H1 (cell line): ENCODE results near the gene NPTX1. TPM values are rescaled to one million over a fixed set of nuclear protein-coding genes. Genes with fewer than 3 reads are reported as not detected.
A peak's percentile ranks its signal among the peaks of the same experiment; 100 is the strongest.

Experiments used
- CTCF ChIA-PET: fragments of 300-600 bp; sonication (Branson Sonifier 250); formaldehyde crosslinking; loops from one replicate; lab custom pipeline; 2021; ENCODE audit not compliant: partially characterized antibody; lab: Charles Lee
- POLR2A ChIA-PET: fragments of 300-600 bp; sonication (Branson Sonifier 250); formaldehyde crosslinking; loops from one replicate; lab custom pipeline; 2021; ENCODE audit warnings: inconsistent platforms; ENCODE audit not compliant: partially characterized antibody; lab: Charles Lee
- DNase-seq, 2 experiments: peaks; one replicate each; pipeline versions ENCODE4 v3.0.0 to v3.0.0-alpha.2; 2010 to 2022; ENCODE audit warnings: low spot score in 2 of 2, low read depth in 1 of 2, mixed read lengths in 1 of 2
- FAIRE-seq: peaks from 2 replicates; lab custom pipeline; 2011; peaks lifted over from hg19 to GRCh38; lab: Jason Lieb, UNC
- H2AFZ ChIP-seq: 2 replicates; pipeline ENCODE4 v1.8.1; 2012; ENCODE audit warnings: low read length, inconsistent platforms
- H2AK5ac ChIP-seq: 2 replicates; pipeline ENCODE4 v1.6.1; 2013; ENCODE audit warnings: low read depth, low read length
- H2BK120ac ChIP-seq: replicated peaks from 2 replicates; pipeline ENCODE3; 2013; ENCODE audit warnings: low read depth, low read length, inconsistent platforms
- H2BK12ac ChIP-seq: 2 replicates; pipeline ENCODE4 v1.6.1; 2013; ENCODE audit warnings: low read depth, low read length
- H2BK15ac ChIP-seq: 2 replicates; pipeline ENCODE4 v1.6.1; 2013; ENCODE audit warnings: low read length
- H2BK20ac ChIP-seq: 2 replicates; pipeline ENCODE4 v1.6.1; 2013; ENCODE audit warnings: low read length
- H2BK5ac ChIP-seq: 2 replicates; pipeline ENCODE4 v1.6.1; 2013; ENCODE audit warnings: low read depth, low read length
- H3K14ac ChIP-seq: 2 replicates; pipeline ENCODE4 v1.6.1; 2013; ENCODE audit warnings: inconsistent platforms; ENCODE audit not compliant: insufficient read length
- H3K18ac ChIP-seq: 2 replicates; pipeline ENCODE4 v1.6.1; 2013; ENCODE audit warnings: low read length; ENCODE audit errors: extremely low read depth
- H3K23ac ChIP-seq: 2 replicates; pipeline ENCODE4 v1.6.1; 2013; ENCODE audit warnings: inconsistent platforms; ENCODE audit not compliant: insufficient read length
- H3K23me2 ChIP-seq: 2 replicates; pipeline ENCODE4 v1.6.1; 2013; ENCODE audit warnings: low read depth, low read length
- H3K27ac ChIP-seq: 2 replicates; pipeline ENCODE4 v1.6.1; 2011; ENCODE audit warnings: low read depth, low read length, inconsistent platforms
- H3K27me3 ChIP-seq, 4 experiments: replicated peaks in 1 of 4; 1 replicate in 1 of 4; 2 replicates in 3 of 4; pipeline versions ENCODE4 v1.6.1 to v1.8.1; 2011 to 2013; ENCODE audit warnings: low read length in 3 of 4, mild to moderate bottlenecking in 3 of 4, inconsistent platforms in 2 of 4, mixed read lengths in 2 of 4, moderate library complexity in 1 of 4; ENCODE audit not compliant: control insufficient read depth in 3 of 4, insufficient read depth in 3 of 4; ENCODE audit errors: extremely low read depth in 1 of 4
- H3K36me3 ChIP-seq, 4 experiments: 2 replicates each; pipeline versions ENCODE4 v1.6.1 to v1.8.1; 2011 to 2013; ENCODE audit warnings: mild to moderate bottlenecking in 4 of 4, low read length in 3 of 4, moderate library complexity in 2 of 4, control low read depth in 1 of 4, inconsistent platforms in 1 of 4; ENCODE audit not compliant: insufficient read depth in 4 of 4, control insufficient read depth in 2 of 4
- H3K4ac ChIP-seq: replicated peaks from 2 replicates; pipeline ENCODE3; 2013; ENCODE audit warnings: low read length, low read depth, mixed read lengths, inconsistent platforms; ENCODE audit not compliant: insufficient read length
- H3K4me1 ChIP-seq, 4 experiments: replicated peaks in 1 of 4; 1 replicate in 1 of 4; 2 replicates in 3 of 4; pipeline versions ENCODE4 v1.6.1 to v1.8.1; 2011 to 2013; ENCODE audit warnings: low read length in 3 of 4, inconsistent platforms in 2 of 4, mixed read lengths in 1 of 4; ENCODE audit not compliant: insufficient read depth in 4 of 4, control insufficient read depth in 3 of 4
- H3K4me2 ChIP-seq, 2 experiments: 2 replicates each; pipeline versions ENCODE4 v1.6.1 to v1.8.1; 2011 to 2013; ENCODE audit warnings: low read depth in 2 of 2, low read length in 2 of 2, control low read depth in 1 of 2, inconsistent platforms in 1 of 2, mild to moderate bottlenecking in 1 of 2; ENCODE audit not compliant: insufficient read depth in 1 of 2
- H3K4me3 ChIP-seq, 4 experiments: fragments of 200-600, 300-600 bp in 1 of 4; sonication (generic), shearing (Covaris generic), sonication (Bioruptor Twin) in 1 of 4; 2 replicates each; pipeline versions ENCODE4 v1.5.1 to v1.8.1; 2011 to 2016; ENCODE audit warnings: low read length in 4 of 4, low read depth in 3 of 4, control low read depth in 2 of 4, inconsistent platforms in 2 of 4, mild to moderate bottlenecking in 2 of 4, mixed read lengths in 1 of 4, moderate library complexity in 1 of 4; ENCODE audit not compliant: insufficient read depth in 2 of 4; ENCODE audit errors: extremely low read depth in 1 of 4
- H3K56ac ChIP-seq: replicated peaks from 2 replicates; pipeline ENCODE3; 2013; ENCODE audit warnings: low read depth, mild to moderate bottlenecking, mixed read lengths, low read length, inconsistent platforms; ENCODE audit not compliant: insufficient read length
- H3K79me1 ChIP-seq: 2 replicates; pipeline ENCODE4 v1.6.1; 2013; ENCODE audit warnings: low read depth, low read length, control low read depth
- H3K79me2 ChIP-seq, 2 experiments: 2 replicates each; pipeline versions ENCODE4 v1.6.1 to v1.8.1; 2012 to 2013; ENCODE audit warnings: low read length in 2 of 2, mild to moderate bottlenecking in 2 of 2, inconsistent platforms in 1 of 2; ENCODE audit not compliant: insufficient read depth in 2 of 2, control insufficient read depth in 1 of 2
- H3K9ac ChIP-seq, 4 experiments: replicated peaks in 1 of 4; 1 replicate in 1 of 4; 2 replicates in 3 of 4; pipeline versions ENCODE4 v1.6.1 to v1.8.1; 2011 to 2013; ENCODE audit warnings: low read depth in 3 of 4, low read length in 3 of 4, control low read depth in 2 of 4, mild to moderate bottlenecking in 2 of 4, moderate library complexity in 2 of 4, inconsistent platforms in 1 of 4; ENCODE audit errors: extremely low read depth in 1 of 4
- H3K9me3 ChIP-seq, 2 experiments: 2 replicates each; pipeline versions ENCODE4 v1.6.1 to v1.8.1; 2012 to 2013; ENCODE audit warnings: mild to moderate bottlenecking in 2 of 2, moderate library complexity in 2 of 2, control low read depth in 1 of 2, inconsistent platforms in 1 of 2, low read depth in 1 of 2, low read length in 1 of 2, mixed read lengths in 1 of 2; ENCODE audit not compliant: insufficient read depth in 2 of 2
- H4K20me1 ChIP-seq, 2 experiments: replicated peaks in 1 of 2; 2 replicates each; pipeline versions ENCODE3 to v1.8.1; 2011 to 2013; ENCODE audit warnings: inconsistent platforms in 2 of 2, low read length in 2 of 2, mild to moderate bottlenecking in 1 of 2; ENCODE audit not compliant: insufficient read depth in 2 of 2, control insufficient read depth in 1 of 2
- H4K5ac ChIP-seq: 2 replicates; pipeline ENCODE4 v1.6.1; 2013; ENCODE audit warnings: low read length, low read depth, mixed read lengths, inconsistent platforms; ENCODE audit not compliant: insufficient read length
- H4K8ac ChIP-seq: 2 replicates; pipeline ENCODE4 v1.8.0; 2013; ENCODE audit warnings: mild to moderate bottlenecking, moderate library complexity, low read length, inconsistent platforms; ENCODE audit not compliant: insufficient read depth; ENCODE audit errors: extremely low read depth
- H4K91ac ChIP-seq: replicated peaks from 2 replicates; pipeline ENCODE3; 2013; ENCODE audit warnings: low read length, mixed read lengths, inconsistent platforms; ENCODE audit not compliant: insufficient read length
- BACH1 ChIP-seq: IDR thresholded peaks from 2 replicates; pipeline ENCODE4 v1.6.1; 2012; ENCODE audit warnings: low read length, improper control_type of control experiment
- CHD1 ChIP-seq: IDR thresholded peaks from 2 replicates; pipeline ENCODE4 v1.6.1; 2012; ENCODE audit warnings: low read depth, low read length, improper control_type of control experiment
- EP300 ChIP-seq, 2 experiments: IDR thresholded peaks; 1 replicate in 1 of 2; 2 replicates in 1 of 2; pipeline ENCODE4 v1.6.1; 2011 to 2012; ENCODE audit warnings: low read depth in 2 of 2, low read length in 2 of 2, mild to moderate bottlenecking in 2 of 2, borderline replicate concordance in 1 of 2, inconsistent platforms in 1 of 2, moderate library complexity in 1 of 2
- RAD21 ChIP-seq, 2 experiments: IDR thresholded peaks in 1 of 2; conservative IDR thresholded peaks in 1 of 2; 2 replicates each; pipeline ENCODE4 v1.6.1; 2011; ENCODE audit warnings: low read depth in 2 of 2, low read length in 2 of 2, improper control_type of control experiment in 1 of 2, inconsistent platforms in 1 of 2, mild to moderate bottlenecking in 1 of 2, moderate library complexity in 1 of 2
- RNF2 ChIP-seq: fragments of 200-900, 300-1000 bp; sonication (generic); IDR thresholded peaks from 2 replicates; pipeline ENCODE4 v1.7.1; 2016; ENCODE audit warnings: borderline replicate concordance, low read depth, mild to moderate bottlenecking, antibody characterized with exemption, low read length; ENCODE audit not compliant: poor library complexity, severe bottlenecking; ENCODE audit errors: missing control alignments
- SRF ChIP-seq: IDR thresholded peaks from 2 replicates; pipeline ENCODE4 v1.6.1; 2011; ENCODE audit warnings: mild to moderate bottlenecking, low read depth, low read length, moderate library complexity
- SUZ12 ChIP-seq: fragments of 200-600 bp; sonication (generic); IDR thresholded peaks from 2 replicates; pipeline ENCODE4 v1.6.1; 2012; ENCODE audit warnings: mild to moderate bottlenecking, inconsistent platforms, low read length, moderate library complexity, mixed read lengths
- ZNF274 ChIP-seq: IDR thresholded peaks from 2 replicates; pipeline ENCODE4 v1.7.0; 2012; ENCODE audit warnings: low read length, borderline replicate concordance; ENCODE audit errors: extremely low read depth
- WGBS, 2 experiments: shearing (Covaris generic) in 1 of 2; methylation state at CpG; one replicate each; pipeline versions ENCODE4 v1.1.6 to v1.1.7; 2013 to 2015; ENCODE audit warnings: low lambda C conversion rate in 2 of 2, mixed read lengths in 2 of 2, inconsistent platforms in 1 of 2, low coverage in 1 of 2, missing lambda C conversion rate in 1 of 2; ENCODE audit not compliant: insufficient replicate concordance in 2 of 2, insufficient coverage in 1 of 2, insufficient read length in 1 of 2; ENCODE audit errors: extremely low coverage in 1 of 2, missing lambda C conversion rate in 1 of 2; 5-methylcytosine and 5-hydroxymethylcytosine counted together
- polyA plus RNA-seq, 7 experiments: library from polyadenylated mRNA; depleted of rRNA in 3 of 7; stranded (reverse) in 5 of 7; unstranded in 2 of 7; fragments of >200 nt in 5 of 7; fragments of 200-250 nt in 2 of 7; gene quantifications; 1 replicate in 5 of 7; 2 replicates in 1 of 7; 4 replicates in 1 of 7; pipeline versions ENCODE4 v1.2.1 to v1.2.3, GENCODE V29; 2011 to 2013; ENCODE audit warnings: missing spikeins in 2 of 7, mixed read lengths in 2 of 7
- total RNA-seq: library from RNA; stranded (reverse); fragmentation: NEBNext Ultra II Directional; extraction: Animal tissue kit (Norgen Biotek cat#: 25700); gene quantifications from 2 replicates; pipeline ENCODE4 v1.2.1, GENCODE V29; 2021

The NPTX1 gene
- total and polyA plus RNA-seq, 2 of the 8 experiments (the other 6 are each of a cell fraction or from before 2014, with no cell fraction given): 12.0 to 17.9 TPM

DNA sequence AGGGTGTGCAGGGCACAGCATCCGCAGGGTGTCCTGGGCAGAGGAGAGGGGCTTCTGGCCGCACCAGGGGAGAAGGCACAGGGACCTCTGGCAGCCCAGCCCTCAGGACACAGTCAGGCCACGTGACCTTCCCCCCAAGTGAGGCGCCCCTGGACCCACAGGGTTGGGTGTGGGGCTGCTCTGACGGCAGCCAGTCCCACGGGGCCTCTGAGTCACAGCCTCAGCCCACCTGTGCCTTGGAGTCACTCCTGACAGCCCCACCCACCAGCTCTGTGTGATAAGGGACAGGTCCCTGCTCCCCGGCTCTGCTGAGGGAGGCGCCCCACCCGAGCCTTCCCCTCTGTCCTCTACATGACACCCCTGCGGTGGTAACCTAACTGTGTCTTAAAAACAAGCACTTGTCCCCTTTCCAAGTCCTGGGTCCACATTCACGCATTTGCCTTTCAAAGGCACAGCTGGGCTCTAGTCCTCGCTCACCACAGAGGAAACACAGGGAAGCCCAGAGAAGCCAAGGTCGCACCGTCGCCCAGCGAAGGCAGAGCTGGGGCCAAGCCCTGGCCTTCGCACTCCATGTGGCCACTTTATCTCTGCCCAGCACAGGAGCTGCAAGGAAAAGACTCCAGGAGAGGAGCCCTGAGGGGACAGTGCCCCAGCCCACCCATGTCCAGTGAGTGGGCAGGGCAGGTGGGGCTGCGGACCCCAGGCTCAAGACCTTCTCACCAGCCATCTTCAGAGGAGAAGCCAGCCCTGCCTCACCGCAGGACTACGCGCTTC lies 5.1 kb upstream of the NPTX1 start:
- POLR2A ChIA-PET: interaction anchor here (1.7 kb wide), 1 partner anchor 24 kb away, joined by 4 read pairs; no protein-coding TSS in a partner anchor
- Histone ChIP-seq H3K4ac (no peak overlapping the region), H3K79me1 (no peaks in the 10 kb centered on the region), H3K23ac (no peak overlapping the region), H2AK5ac (no peak overlapping the region; the same call in none of the 2 replicates), H3K23me2 (peaks cover 11% of the 10 kb centered on the region), H3K18ac (no peak overlapping the region; the same call in 1 of the 2 replicates), H3K79me2 (no peaks in the 10 kb centered on the region), H3K4me2 (no peak overlapping the region), H2BK5ac (peak overlapping the region; percentile 56; the same call in 1 of the 2 replicates), H2BK12ac (0 out of 2 replicates have a peak overlapping the region, but pooled peaks have one; percentile 50)
- WGBS, 2 experiments: 67% methylated on average over 17 of the region's 21 CpGs; no CpG with 5 or more reads in 1 of the 2 experiments
- no peak for TF ChIP-seq BACH1
- no peak for TF ChIP-seq EP300 (IDR thresholded peaks at IDR 0.05; ENCODE audit: borderline replicate concordance in 1 of 2, low read depth in 2 of 2, low read length in 2 of 2)
- TF ChIP-seq SRF: no peak
- no peak for TF ChIP-seq ZNF274
- no peak for TF ChIP-seq SUZ12
- TF ChIP-seq RNF2: no peak
- no peak for TF ChIP-seq CHD1
- TF ChIP-seq RAD21 (IDR thresholded peaks at IDR 0.05 in 1 of 2, conservative IDR thresholded peaks at IDR 0.05 in 1 of 2; ENCODE audit: low read depth in 2 of 2, low read length in 2 of 2): no peak
- TF ChIP-seq, all 59 proteins: peak for 0
- H3K4me3 ChIP-seq: no peak overlapping the region
- H3K56ac ChIP-seq: no peak overlapping the region
- no peaks in the 10 kb centered on the region for H3K9me3 ChIP-seq
- no peak overlapping the region for H2BK15ac ChIP-seq
- H3K14ac ChIP-seq: no peak overlapping the region
- H3K36me3 ChIP-seq: no peaks in the 10 kb centered on the region; a peak in 1 of 8 replicates
- peaks cover 0 to 5% of the 10 kb centered on the region in 2 experiments for H4K20me1 ChIP-seq
- H2AFZ ChIP-seq: no peak overlapping the region
- no peak overlapping the region for H4K5ac ChIP-seq
- CTCF ChIA-PET: interaction anchor here (0.6 to 1.8 kb wide), 7 partner anchors 9 to 505 kb away, joined by 3 to 4 read pairs (median 4); no protein-coding TSS in a partner anchor
- peaks cover 0 to 20% (median 7%) of the 10 kb centered on the region in 4 experiments; a peak in 5 of 7 replicates for H3K4me1 ChIP-seq
- H2BK120ac ChIP-seq: no peak overlapping the region
- no peak overlapping the region for H3K27ac ChIP-seq
- H4K91ac ChIP-seq: no peak overlapping the region
- H3K27me3 ChIP-seq: peaks cover 45 to 67% (median 61%) of the 10 kb centered on the region in 4 experiments
- no peak overlapping the region for H2BK20ac ChIP-seq
- FAIRE-seq (no peak), DNase-seq (no peak)
- peak overlapping the region; percentile 36; the same call in 1 of the 2 replicates for H4K8ac ChIP-seq
- H3K9ac ChIP-seq: no peak overlapping the region
